ENCODE data around the gene RRP8.

DNA sequence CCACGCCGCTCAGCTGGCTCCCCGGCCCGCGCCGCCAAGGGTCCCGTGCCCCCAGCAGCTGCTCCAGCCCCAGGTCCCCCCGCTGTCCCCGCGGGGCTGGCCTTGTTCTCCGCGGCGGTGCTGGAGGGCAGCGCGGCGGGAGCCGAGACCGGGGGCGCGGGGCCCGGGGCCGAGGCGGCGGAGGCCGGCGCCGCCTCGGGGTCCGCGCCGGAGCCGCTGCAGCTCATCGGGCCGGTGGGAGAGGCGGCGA is 8.5 kb upstream of the RRP8 start:
- TF ChIP-seq, protein P1, sequence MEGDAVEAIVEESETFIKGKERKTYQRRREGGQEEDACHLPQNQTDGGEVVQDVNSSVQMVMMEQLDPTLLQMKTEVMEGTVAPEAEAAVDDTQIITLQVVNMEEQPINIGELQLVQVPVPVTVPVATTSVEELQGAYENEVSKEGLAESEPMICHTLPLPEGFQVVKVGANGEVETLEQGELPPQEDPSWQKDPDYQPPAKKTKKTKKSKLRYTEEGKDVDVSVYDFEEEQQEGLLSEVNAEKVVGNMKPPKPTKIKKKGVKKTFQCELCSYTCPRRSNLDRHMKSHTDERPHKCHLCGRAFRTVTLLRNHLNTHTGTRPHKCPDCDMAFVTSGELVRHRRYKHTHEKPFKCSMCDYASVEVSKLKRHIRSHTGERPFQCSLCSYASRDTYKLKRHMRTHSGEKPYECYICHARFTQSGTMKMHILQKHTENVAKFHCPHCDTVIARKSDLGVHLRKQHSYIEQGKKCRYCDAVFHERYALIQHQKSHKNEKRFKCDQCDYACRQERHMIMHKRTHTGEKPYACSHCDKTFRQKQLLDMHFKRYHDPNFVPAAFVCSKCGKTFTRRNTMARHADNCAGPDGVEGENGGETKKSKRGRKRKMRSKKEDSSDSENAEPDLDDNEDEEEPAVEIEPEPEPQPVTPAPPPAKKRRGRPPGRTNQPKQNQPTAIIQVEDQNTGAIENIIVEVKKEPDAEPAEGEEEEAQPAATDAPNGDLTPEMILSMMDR (IDR thresholded peaks at IDR 0.05; ENCODE audit: insufficient read depth, low read length): no peak
- TF ChIP-seq GABPA (IDR thresholded peaks at IDR 0.05; ENCODE audit: low read depth): no peak
- no peak for TF ChIP-seq POLR2AphosphoS5 (IDR thresholded peaks at IDR 0.05; ENCODE audit: low read depth)
- TF ChIP-seq, protein P2, sequence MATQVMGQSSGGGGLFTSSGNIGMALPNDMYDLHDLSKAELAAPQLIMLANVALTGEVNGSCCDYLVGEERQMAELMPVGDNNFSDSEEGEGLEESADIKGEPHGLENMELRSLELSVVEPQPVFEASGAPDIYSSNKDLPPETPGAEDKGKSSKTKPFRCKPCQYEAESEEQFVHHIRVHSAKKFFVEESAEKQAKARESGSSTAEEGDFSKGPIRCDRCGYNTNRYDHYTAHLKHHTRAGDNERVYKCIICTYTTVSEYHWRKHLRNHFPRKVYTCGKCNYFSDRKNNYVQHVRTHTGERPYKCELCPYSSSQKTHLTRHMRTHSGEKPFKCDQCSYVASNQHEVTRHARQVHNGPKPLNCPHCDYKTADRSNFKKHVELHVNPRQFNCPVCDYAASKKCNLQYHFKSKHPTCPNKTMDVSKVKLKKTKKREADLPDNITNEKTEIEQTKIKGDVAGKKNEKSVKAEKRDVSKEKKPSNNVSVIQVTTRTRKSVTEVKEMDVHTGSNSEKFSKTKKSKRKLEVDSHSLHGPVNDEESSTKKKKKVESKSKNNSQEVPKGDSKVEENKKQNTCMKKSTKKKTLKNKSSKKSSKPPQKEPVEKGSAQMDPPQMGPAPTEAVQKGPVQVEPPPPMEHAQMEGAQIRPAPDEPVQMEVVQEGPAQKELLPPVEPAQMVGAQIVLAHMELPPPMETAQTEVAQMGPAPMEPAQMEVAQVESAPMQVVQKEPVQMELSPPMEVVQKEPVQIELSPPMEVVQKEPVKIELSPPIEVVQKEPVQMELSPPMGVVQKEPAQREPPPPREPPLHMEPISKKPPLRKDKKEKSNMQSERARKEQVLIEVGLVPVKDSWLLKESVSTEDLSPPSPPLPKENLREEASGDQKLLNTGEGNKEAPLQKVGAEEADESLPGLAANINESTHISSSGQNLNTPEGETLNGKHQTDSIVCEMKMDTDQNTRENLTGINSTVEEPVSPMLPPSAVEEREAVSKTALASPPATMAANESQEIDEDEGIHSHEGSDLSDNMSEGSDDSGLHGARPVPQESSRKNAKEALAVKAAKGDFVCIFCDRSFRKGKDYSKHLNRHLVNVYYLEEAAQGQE (IDR thresholded peaks at IDR 0.05; ENCODE audit: insufficient replicate concordance, low read depth): no peak

Measured in HL-60 (cell line).